ENCODE measurements around the gene MAPK4.

- TF ChIP-seq POLR2A (IDR thresholded peaks at IDR 0.05; ENCODE audit: low read depth, low read length) (no peak), POLR2AphosphoS5 (IDR thresholded peaks at IDR 0.05; ENCODE audit: low read depth, low read length) (no peak)
Measured at GRCh38 chr18:50622865-50623393, 63.0 kb downstream of the MAPK4 start.

Measured in GM12892 (cell line).